ENCODE data around the gene RASGEF1C.
"Not testable (repeated sequence)": the region's sequence is repeated elsewhere in the genome, so short reads cannot be mapped to it uniquely, and the experiment has no call there.

RASGEF1C gene

DNA sequence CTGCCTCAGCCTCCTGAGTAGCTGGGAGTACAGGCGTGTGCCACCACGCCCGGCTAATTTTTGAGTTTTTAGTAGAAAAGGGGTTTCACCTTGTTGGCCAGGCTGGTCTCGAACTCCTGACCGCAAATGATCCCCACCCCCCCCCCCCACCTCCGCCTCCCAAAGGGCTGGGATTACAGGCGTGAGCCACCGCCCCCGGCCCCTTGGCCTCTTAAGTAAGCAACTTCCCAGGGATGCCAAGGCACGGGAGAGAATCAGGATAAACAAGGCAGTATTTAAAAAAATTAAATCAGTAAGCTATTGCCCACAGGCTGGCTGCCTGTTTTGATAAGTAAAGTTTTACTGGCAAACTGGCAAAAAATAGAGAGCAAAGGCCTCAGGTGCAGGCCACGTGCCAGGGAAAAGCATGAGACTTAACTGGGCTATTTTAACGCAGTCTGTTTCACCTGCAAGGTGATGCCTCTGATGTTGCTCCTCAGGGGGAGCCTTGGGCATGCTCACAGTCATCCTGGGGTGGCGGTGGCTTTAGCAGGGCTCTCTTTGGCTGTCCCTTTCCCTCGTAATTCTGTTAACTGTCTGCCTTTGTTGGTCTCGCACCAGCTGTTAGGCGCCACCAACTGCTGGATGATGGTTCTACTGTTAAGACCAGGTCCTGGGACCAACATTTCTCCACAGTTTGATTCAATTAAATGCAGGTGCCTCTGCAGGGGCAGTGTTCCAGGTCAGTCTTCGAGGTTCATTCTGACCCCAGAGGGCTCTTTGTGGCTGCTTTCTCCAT, 118.1 kb downstream of the RASGEF1C start:
- no peaks in the 10 kb centered on the region for H4K20me1 ChIP-seq (ENCODE audit: insufficient read depth)
- no peak overlapping the region for H3K4me3 ChIP-seq (IDR thresholded peaks at IDR 0.05; ENCODE audit: insufficient read depth, low read depth, low read length)
- H3K27me3 ChIP-seq (ENCODE audit: insufficient read depth, low read depth), result no peaks in the 10 kb centered on the region
- no peak overlapping the region for H3K27ac ChIP-seq
- no peak overlapping the region for H2AFZ ChIP-seq (ENCODE audit: low read depth)
- H3K36me3 ChIP-seq (ENCODE audit: insufficient read depth), result no peaks in the 10 kb centered on the region
- H3K79me2 ChIP-seq (ENCODE audit: insufficient read depth, low read depth), result no peaks in the 10 kb centered on the region
- no peak for TF ChIP-seq CTCF (conservative IDR thresholded peaks at IDR 0.05; ENCODE audit: low read depth, low read length)
- no peak overlapping the region; the same call in 1 of the 2 replicates for H3K4me2 ChIP-seq
- no peak overlapping the region for H3K9ac ChIP-seq
- no peaks in the 10 kb centered on the region for H3K4me1 ChIP-seq (ENCODE audit: low read depth, poor library complexity, severe bottlenecking)

- Histone ChIP-seq H2AFZ (ENCODE audit: low read depth) (no peak overlapping the region; the same call in 1 of the 2 replicates), H3K4me1 (ENCODE audit: low read depth, poor library complexity, severe bottlenecking) (peaks cover 3% of the 10 kb centered on the region), H3K36me3 (ENCODE audit: insufficient read depth) (no peaks in the 10 kb centered on the region), H3K4me3 (IDR thresholded peaks at IDR 0.05; ENCODE audit: insufficient read depth, low read depth, low read length) (no peak overlapping the region), H3K27ac (no peak overlapping the region), H3K4me2 (peak overlapping the region; percentile 25; the same call in 1 of the 2 replicates), H3K27me3 (ENCODE audit: insufficient read depth, low read depth) (no peaks in the 10 kb centered on the region), H4K20me1 (ENCODE audit: insufficient read depth) (no peaks in the 10 kb centered on the region), H3K79me2 (ENCODE audit: insufficient read depth, low read depth) (no peaks in the 10 kb centered on the region), H3K9ac (no peak overlapping the region)
- TF ChIP-seq CTCF (conservative IDR thresholded peaks at IDR 0.05; ENCODE audit: low read depth, low read length), result no peak
Measured at GRCh38 chr5:180090098-180090768, 118.8 kb downstream of the RASGEF1C start.

GRCh38 chr5:180089628-180090027, 119.4 kb downstream of the RASGEF1C start:
- H3K27ac ChIP-seq; H4K20me1 ChIP-seq (ENCODE audit: insufficient read depth); H2AFZ ChIP-seq (ENCODE audit: low read depth); H3K79me2 ChIP-seq (ENCODE audit: insufficient read depth, low read depth); H3K4me3 ChIP-seq (IDR thresholded peaks at IDR 0.05; ENCODE audit: insufficient read depth, low read depth, low read length); H3K4me2 ChIP-seq; H3K36me3 ChIP-seq (ENCODE audit: insufficient read depth); H3K4me1 ChIP-seq (ENCODE audit: low read depth, poor library complexity, severe bottlenecking); H3K9ac ChIP-seq; H3K27me3 ChIP-seq (ENCODE audit: insufficient read depth, low read depth): not testable (repeated sequence)

DNA sequence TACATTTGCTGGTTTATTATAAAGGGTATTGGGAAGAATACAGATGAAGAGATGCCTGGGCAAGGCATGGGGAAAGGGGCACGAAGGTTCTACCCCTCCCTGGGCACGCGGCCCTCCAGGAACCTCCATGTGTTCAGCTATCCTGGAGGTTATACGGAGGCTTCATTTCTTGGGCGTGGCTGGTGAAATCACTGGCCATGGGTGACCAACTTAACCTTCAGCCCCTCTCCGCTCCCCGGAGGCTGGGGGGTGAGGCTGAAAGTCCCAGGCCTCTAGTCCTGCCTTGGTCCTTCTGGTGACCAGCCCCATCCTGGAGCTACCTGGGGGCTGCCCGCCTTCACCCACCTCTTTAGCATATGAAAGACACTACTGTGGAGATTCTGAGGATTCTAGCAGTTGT, 120.5 kb downstream of the RASGEF1C start:
- TF ChIP-seq CTCF (conservative IDR thresholded peaks at IDR 0.05; ENCODE audit: low read depth, low read length), result no peak
- no peak overlapping the region for H3K9ac ChIP-seq
- no peaks in the 10 kb centered on the region for H4K20me1 ChIP-seq (ENCODE audit: insufficient read depth)
- H2AFZ ChIP-seq (ENCODE audit: low read depth), result no peak overlapping the region
- no peaks in the 10 kb centered on the region for H3K36me3 ChIP-seq (ENCODE audit: insufficient read depth)
- no peaks in the 10 kb centered on the region for H3K27me3 ChIP-seq (ENCODE audit: insufficient read depth, low read depth)
- H3K79me2 ChIP-seq (ENCODE audit: insufficient read depth, low read depth), result no peaks in the 10 kb centered on the region
- peaks cover 3% of the 10 kb centered on the region for H3K4me1 ChIP-seq (ENCODE audit: low read depth, poor library complexity, severe bottlenecking)
- H3K27ac ChIP-seq, result no peak overlapping the region
- no peak overlapping the region for H3K4me2 ChIP-seq
- no peak overlapping the region for H3K4me3 ChIP-seq (IDR thresholded peaks at IDR 0.05; ENCODE audit: insufficient read depth, low read depth, low read length)

Data from KMS-11 (cell line).